Measurements from ENCODE around the gene CDK14.

Gene CDK14

GRCh38 chr7:91051966-91052365 is 455.8 kb downstream of the CDK14 start:
- no peak for DNase-seq (ENCODE audit: low read depth in 1 of 2, low spot score in 1 of 2)
- Histone ChIP-seq H3K4me3 (replicated peaks; ENCODE audit: insufficient read depth, low read length) (no peak overlapping the region), H3K27ac (replicated peaks) (no peak overlapping the region), H3K27me3 (ENCODE audit: insufficient read depth, poor library complexity, severe bottlenecking) (no peaks in the 10 kb centered on the region)
- no peak for TF ChIP-seq GABPA (IDR thresholded peaks at IDR 0.05; ENCODE audit: low read depth)
- TF ChIP-seq, protein P1, sequence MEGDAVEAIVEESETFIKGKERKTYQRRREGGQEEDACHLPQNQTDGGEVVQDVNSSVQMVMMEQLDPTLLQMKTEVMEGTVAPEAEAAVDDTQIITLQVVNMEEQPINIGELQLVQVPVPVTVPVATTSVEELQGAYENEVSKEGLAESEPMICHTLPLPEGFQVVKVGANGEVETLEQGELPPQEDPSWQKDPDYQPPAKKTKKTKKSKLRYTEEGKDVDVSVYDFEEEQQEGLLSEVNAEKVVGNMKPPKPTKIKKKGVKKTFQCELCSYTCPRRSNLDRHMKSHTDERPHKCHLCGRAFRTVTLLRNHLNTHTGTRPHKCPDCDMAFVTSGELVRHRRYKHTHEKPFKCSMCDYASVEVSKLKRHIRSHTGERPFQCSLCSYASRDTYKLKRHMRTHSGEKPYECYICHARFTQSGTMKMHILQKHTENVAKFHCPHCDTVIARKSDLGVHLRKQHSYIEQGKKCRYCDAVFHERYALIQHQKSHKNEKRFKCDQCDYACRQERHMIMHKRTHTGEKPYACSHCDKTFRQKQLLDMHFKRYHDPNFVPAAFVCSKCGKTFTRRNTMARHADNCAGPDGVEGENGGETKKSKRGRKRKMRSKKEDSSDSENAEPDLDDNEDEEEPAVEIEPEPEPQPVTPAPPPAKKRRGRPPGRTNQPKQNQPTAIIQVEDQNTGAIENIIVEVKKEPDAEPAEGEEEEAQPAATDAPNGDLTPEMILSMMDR (IDR thresholded peaks at IDR 0.05; ENCODE audit: insufficient read depth, low read length), result no peak
- no peak for TF ChIP-seq POLR2AphosphoS5 (IDR thresholded peaks at IDR 0.05; ENCODE audit: low read depth)
- TF ChIP-seq, protein P2, sequence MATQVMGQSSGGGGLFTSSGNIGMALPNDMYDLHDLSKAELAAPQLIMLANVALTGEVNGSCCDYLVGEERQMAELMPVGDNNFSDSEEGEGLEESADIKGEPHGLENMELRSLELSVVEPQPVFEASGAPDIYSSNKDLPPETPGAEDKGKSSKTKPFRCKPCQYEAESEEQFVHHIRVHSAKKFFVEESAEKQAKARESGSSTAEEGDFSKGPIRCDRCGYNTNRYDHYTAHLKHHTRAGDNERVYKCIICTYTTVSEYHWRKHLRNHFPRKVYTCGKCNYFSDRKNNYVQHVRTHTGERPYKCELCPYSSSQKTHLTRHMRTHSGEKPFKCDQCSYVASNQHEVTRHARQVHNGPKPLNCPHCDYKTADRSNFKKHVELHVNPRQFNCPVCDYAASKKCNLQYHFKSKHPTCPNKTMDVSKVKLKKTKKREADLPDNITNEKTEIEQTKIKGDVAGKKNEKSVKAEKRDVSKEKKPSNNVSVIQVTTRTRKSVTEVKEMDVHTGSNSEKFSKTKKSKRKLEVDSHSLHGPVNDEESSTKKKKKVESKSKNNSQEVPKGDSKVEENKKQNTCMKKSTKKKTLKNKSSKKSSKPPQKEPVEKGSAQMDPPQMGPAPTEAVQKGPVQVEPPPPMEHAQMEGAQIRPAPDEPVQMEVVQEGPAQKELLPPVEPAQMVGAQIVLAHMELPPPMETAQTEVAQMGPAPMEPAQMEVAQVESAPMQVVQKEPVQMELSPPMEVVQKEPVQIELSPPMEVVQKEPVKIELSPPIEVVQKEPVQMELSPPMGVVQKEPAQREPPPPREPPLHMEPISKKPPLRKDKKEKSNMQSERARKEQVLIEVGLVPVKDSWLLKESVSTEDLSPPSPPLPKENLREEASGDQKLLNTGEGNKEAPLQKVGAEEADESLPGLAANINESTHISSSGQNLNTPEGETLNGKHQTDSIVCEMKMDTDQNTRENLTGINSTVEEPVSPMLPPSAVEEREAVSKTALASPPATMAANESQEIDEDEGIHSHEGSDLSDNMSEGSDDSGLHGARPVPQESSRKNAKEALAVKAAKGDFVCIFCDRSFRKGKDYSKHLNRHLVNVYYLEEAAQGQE (IDR thresholded peaks at IDR 0.05; ENCODE audit: insufficient replicate concordance, low read depth), result no peak
- no peak for TF ChIP-seq SPI1 (IDR thresholded peaks at IDR 0.05; ENCODE audit: borderline replicate concordance, low read depth)

DNA sequence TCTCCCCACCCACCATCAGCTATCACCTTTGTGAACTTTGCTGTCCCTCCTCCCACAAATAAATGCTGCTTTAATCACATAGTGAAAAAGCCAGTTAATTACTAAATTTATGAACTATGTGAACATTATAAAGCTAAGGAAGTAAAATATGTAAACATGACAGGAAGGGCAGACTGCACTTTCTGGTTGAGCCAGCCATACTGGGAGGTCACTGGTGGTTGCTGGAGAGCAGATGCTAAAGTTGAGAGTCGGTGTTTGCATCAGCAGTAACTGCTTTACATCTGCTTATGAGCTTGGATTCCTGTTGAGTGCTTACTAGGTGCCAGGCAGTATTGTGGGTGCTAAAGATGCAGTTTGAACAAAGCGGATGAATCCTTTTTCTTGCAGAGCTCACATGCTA is 458.3 kb downstream of the CDK14 start:
- no peak overlapping the region for H3K27ac ChIP-seq (replicated peaks)
- no peak for DNase-seq (ENCODE audit: low read depth in 1 of 2, low spot score in 1 of 2)
- TF ChIP-seq POLR2AphosphoS5 (IDR thresholded peaks at IDR 0.05; ENCODE audit: low read depth) (no peak), GABPA (IDR thresholded peaks at IDR 0.05; ENCODE audit: low read depth) (no peak), SPI1 (IDR thresholded peaks at IDR 0.05; ENCODE audit: borderline replicate concordance, low read depth) (no peak)
- TF ChIP-seq, protein P1 (IDR thresholded peaks at IDR 0.05; ENCODE audit: insufficient read depth, low read length), result no peak
- TF ChIP-seq, protein P2 (IDR thresholded peaks at IDR 0.05; ENCODE audit: insufficient replicate concordance, low read depth), result no peak
- H3K4me3 ChIP-seq (replicated peaks; ENCODE audit: insufficient read depth, low read length), result no peak overlapping the region
- H3K27me3 ChIP-seq (ENCODE audit: insufficient read depth, poor library complexity, severe bottlenecking), result no peaks in the 10 kb centered on the region

GRCh38 chr7:91055219-91055618 is 459.1 kb downstream of the CDK14 start:
- H3K27ac ChIP-seq (replicated peaks), result no peak overlapping the region
- H3K4me3 ChIP-seq (replicated peaks; ENCODE audit: insufficient read depth, low read length), result no peak overlapping the region
- H3K27me3 ChIP-seq (ENCODE audit: insufficient read depth, poor library complexity, severe bottlenecking), result no peaks in the 10 kb centered on the region
- TF ChIP-seq, protein P2 (IDR thresholded peaks at IDR 0.05; ENCODE audit: insufficient replicate concordance, low read depth), result no peak
- TF ChIP-seq, protein P1 (IDR thresholded peaks at IDR 0.05; ENCODE audit: insufficient read depth, low read length), result no peak
- TF ChIP-seq SPI1 (IDR thresholded peaks at IDR 0.05; ENCODE audit: borderline replicate concordance, low read depth), result no peak
- no peak for TF ChIP-seq POLR2AphosphoS5 (IDR thresholded peaks at IDR 0.05; ENCODE audit: low read depth)
- no peak for DNase-seq (ENCODE audit: low read depth in 1 of 2, low spot score in 1 of 2)
